Stimulated activated CD8-positive, alpha-beta memory T cell treated with anti-CD3 and anti-CD28 coated beads, Interleukin-2, amount 100 ng/mL, for 1 hour (primary cell): ENCODE measurements around the gene DHX29.

ENCODE experiments used
- DNase-seq, 2 donors: peaks; one replicate each; pipeline ENCODE4 v3.0.0-alpha.2; 2020; ENCODE audit warnings: low read depth in 2 of 2

The DHX29 gene

DNA sequence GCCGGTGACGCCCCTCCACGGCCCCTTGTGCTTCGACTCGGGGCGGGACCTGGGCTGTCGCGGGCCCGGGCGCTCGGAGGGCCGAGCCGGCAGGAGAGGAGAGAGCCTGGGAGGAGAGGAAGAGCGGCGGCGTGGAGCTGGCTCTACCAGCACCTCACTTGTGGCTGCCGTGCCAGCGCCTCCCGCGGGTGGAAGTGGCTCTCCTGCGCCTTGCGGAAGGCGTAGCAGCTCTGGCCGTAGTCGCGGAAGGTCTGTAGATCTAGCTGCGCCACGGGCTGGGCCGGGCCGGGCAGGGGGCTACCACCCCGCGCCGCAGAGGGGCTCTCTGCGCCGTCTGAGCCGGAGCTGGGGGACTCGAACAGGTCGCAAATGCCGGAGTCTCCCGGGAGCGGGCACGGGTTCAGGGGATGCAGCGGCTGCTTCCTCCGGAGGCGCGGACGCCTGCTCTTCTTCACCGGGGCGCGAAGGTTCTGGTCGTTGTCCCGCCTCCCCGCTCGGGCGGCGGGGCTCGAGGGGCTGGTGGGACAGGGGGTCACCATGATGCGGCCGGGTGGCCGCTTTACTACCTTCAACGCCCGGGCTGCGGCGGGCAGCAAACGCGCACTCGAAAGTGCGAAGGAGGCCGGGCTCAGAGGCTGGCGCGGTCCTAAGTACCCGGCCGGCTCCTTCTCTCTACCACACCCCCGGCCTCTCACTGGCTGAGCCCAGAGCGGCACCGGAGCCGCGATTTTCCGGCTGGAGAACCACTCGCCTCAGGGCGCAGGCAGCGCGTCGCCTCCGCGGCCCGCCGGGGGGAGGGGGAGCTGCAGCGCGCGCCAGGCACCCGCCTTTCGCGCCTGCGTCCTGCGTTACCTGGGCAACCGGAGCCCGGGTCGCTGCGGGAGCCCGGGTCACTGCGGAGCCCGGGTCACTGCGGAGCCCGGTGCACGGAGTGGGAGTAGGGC, 74.2 kb downstream of the DHX29 start, which contains the start of gene CCNO:
TSS of gene CCNO (minus strand) at position 624 of the 944 bp plus-strand sequence. CDS start at position 539, 85 bp downstream.
- DNase-seq, result no peak

DNA sequence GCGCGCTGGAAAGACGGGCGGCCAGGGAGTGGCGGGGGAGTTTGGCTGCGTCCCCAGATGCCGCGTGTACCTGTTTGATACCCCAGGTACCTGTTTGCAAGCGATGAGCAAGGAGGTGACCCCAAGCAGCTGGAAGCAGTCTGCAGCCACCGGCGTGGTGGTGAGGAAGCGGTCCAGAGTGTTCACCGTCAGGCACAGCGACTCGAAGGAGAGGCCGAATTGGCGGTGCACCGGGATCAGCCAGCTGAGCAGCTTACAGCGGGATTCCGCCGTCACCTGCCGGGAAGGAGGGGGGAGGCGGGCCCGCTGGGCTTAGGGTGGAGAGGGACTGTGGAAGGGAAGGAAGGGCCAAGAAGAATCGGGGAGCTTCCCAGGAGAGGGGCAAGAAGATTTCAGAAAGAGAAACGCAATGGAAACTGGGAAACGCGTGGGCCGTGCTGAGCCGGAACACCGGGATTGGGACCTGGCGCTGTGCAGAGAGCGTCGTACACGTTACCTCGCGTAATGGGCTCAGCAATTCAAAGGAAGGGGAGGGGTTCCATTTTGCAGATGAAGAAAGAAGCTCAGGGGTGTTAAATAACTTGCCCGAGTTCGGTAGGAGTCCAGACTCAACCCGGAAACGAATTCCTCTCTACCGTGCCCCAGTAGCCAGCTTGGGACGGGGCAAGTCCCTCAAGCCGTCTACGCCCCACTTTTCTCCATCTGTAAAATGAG, 75.1 kb downstream of the DHX29 start:
- DNase-seq, result no peak

DNA sequence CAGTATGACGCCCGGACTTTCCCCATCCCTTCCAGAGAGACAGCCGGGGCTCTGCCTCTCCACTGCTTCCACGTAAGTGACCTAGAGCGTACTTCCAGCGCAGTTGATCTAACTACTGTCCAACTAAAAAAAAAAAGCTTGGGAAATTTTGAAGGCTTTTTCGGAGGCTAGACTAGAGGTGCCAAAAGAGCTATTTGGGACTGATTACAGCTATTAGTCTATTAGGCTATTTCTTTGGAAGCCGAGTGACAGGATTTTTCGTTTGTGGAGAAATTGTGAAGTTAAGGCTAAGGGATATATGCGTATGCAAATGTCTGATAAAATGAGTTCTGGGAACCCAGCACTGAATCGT, 75.6 kb downstream of the DHX29 start:
- no peak for DNase-seq

DNA sequence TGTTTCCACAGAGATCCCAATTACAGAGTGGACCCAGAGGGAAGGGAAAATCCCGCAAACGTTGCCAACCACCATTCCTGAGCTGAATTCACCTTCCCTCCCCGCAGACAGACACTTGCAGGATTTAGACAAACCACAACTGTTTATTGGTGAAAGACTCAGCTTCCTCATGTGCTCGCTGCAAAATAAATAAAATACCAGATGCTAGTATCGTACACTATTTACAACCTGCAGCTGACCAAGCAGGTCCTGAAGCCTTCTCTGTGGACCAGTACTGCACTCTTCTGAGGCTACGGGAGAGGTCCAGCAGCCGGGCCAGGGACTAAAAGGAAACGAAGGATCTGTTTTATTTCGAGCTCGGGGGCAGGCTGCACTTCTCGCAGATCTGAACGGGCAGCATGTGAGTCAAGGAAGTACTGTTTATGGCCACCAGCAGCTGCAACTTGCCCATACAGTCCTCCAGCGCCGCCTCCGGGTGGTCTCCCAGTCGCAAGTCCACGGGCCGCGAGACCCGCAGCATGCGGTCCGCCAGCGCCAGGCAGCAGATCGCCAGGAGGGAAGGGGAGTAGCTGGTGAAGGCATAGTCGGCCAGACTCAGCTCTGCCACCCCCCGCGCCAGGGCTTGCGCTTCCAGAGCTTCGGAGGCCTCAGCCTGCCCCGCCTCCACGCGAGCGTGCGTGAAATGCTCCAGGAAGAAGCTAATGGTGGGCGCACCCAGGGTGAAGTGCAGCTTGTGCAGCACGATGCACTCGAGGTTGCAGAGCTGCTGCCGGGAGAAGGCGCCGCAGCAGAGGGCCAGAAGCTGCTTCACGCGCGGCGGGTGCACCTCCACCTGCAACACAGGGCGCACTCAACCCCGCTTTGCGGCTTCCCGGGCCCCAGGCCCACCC, 76.2 kb downstream of the DHX29 start:
- DNase-seq, result no peak

DNA sequence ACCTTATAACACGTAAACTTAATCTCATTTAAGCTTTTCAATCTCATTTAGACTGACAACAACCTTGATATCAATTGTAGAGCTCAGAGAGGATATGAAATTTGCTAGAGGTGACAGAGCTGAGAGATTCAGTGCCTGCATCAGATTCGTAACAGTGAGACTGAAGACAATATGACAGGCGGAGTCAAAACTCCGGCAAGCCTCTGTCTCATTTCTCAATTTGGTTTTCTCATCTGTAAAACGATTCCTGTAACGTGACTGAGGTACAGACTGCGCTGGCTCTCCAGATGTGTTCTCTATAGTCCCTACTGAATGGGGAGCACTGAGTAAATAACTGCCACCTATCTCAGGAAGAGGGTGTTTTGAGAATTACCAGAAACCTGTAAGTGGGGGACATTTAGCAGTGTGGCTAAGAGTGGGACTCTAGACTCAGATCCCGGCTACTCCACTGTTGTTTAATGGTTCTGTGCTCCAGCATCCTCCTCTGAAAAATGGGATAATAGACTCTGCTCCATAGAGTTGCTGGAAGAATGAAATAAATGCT, 77.3 kb downstream of the DHX29 start:
- DNase-seq, result no peak

DNA sequence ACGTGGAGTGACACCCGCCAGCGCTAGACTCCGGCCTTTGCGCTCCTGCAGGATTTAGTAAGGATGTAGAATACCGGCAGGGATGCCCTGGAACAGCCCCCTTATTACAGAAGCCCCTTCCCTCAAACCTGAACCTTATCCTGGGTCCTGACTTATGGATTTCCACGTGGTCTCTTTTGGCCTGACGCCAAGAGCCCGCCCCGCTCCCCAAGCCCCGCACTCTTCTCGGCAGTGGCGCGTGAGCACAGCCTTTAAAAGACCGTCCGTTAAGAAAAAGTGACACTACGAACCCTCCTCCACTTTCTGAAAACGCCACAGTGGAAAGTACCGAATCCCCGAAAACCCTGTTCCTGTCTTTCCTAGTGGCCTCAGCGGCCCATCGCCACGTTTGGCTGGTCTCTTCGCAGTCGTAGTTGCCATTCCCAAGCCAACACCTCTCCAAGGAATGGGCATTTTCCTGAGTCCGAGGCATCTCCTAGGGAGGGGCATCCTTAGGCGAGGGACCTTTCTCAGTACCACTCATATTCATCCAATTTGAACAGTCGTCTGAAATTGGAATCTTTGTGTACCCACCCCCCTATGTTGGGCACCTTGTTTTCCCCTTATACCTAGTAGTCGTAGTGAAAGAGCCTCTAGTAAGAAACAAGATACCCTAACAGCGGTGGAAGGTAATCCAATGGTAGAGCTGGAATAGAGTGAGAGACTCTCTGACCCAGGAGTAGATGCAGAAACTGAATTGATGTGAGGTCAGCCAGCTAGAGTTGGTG, 79.6 kb downstream of the DHX29 start:
- no peak for DNase-seq

DNA sequence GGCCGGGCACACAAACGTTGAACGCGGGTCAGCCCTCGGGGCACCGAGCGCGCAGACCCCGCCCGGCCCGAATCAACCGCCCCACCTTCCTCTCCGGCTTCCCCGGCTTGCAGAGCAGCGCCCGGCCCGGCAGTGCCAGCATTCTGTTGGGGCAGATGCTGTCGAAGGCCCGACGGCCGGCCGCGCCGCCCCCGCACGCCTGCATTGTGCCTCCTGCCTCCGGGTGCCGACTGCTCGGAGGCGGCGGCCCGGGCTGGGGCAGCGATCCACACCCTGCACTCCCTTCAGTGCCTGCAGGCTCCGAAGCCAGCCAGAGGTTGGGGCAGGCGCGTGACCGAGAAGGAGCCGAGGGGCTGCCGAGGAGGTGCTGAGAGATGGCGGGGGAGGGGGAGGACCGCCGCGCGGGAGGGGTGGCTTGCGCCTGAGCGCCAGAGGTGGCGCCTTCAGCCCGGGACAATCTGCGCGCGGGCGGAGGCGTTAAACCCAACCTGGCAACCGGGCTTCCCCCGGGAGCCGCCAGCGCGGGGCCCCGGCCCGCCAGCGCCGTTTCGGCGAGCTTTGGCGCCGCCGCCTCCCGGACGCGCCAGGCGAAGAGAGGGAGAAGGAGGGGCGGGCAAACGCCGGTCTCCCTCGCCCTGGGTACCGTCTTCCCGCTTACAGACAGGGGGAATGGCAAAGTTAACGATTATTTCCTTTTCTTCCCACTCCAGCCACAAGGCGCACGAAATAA, 80.4 kb downstream of the DHX29 start, which contains the start of gene MCIDAS:
TSS of gene MCIDAS (minus strand) at position 382 of the 730 bp plus-strand sequence. CDS start at position 205, 177 bp downstream.
- DNase-seq, result no peak

DNA sequence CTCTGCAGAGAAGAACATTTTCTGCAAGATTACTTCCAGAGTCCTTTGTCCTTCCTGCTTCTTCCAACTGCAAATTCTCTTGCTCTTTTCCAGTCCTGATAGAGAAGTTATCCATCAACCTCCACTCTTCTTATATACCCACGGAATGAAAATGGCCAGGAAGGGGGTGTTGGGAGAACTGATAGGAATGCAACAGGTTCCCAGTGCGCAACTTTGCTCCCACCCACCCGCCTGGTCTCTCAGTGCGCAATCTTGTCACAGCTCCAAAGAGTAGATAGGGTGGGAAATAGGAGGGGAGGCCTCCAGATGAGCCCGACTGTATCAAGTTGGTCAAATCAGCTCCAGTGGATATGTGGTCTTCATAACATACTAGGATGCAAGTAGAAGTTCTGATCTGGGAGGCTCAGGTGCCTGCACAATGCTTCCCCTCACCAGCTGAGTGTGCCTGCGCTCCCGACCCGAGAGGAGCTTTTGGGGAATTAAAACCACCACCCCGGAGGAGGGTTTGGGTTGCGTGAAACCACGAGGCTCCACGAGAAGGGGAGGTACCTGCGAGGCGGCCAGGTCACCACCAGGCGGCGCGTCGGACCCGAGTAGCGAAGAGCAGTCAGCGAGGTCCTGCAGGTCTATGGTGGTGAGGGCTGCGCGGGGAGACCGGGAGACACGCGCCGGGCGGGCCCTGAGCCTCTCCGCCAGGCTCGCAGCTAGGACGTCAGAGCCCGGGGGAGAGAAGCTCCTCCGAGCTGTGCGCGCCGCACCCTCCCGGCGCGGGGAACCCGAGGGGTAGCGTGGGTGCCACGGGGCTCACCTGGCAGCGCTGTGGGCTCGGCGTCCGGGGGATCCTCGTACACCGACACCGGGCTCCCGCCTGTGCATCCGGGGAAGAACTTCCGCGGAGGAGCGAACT, 81.2 kb downstream of the DHX29 start:
- DNase-seq, result no peak

DNA sequence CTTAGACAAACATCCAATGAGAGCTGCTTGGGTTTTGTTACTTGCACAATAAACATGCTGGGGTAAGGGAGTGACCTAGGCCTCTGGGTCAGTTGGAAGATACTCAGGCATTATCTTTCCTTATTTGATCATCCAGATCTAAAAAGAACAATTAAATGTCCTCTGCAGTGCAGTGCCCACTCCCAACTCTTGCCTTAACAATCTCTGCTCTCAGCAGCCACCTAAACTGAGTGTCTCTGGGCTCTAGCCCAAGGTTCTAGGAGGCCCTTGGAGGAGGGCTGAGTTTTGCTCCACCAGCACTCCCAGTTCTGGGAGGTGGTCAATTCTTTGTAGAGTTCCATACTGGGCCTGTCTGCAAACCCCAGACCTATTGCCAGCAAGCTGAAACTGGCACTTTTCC, 82.1 kb downstream of the DHX29 start:
- DNase-seq, result no peak

DNA sequence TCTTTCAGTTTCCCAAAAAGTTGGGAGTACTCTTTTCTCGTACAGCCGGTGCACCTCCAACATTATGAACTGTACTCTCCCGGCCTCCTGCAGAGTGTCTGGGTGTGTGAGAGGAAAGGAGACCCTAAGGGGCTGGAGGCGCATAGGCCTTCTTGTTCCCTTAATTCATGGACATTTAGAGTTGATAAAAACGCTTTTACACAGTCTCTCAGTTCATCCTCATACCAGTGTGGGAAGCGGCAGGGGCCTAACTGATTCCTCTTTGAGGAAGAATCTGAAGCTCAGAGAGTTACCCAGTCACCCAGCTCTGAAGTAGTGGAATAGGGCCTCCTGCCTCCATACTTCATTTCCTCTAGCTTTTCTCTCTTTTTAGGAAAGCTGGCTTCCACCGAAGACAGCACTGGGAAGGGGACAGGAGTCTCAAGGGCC, 83.7 kb downstream of the DHX29 start:
- DNase-seq, result no peak

DNA sequence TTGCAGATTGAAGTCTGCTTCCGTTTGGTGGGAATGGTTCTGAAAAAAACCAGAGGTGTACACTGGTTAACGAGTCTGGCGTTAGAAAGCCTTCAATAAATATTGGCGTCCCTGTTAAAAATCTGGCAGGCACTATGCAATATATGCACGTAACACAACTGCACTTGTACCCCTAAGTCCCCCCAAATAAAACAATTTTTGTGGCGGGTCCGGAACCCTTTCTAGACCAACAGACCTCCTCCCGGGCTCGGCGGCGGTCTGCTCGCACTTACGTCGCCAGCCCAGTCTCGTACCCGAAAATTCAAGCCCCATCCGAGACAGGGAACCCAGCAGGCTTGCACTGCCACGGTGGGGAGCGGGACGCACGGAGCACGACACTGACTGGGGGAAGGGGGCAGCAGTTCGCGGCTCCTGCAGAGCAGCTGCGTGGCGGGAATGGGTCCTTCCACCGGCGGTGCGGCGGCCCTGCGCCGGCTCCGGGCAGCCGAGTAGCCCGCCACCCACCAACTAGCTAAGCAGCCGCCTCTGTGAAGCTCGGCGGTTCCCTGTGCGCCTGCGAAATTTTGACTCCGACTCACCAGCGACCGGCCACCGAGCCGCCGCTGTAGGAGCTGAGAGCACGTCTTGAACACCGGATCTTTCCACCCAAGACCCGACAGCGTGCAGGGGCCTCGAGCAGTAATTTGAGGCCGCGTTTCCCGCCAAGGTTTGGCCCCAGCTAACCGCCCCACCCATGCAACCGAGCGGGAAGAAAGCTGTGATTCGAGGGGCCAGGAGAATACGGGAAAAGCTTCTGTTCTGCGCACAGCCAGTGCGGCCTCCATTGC, 84.3 kb downstream of the DHX29 start:
- no peak for DNase-seq

DNA sequence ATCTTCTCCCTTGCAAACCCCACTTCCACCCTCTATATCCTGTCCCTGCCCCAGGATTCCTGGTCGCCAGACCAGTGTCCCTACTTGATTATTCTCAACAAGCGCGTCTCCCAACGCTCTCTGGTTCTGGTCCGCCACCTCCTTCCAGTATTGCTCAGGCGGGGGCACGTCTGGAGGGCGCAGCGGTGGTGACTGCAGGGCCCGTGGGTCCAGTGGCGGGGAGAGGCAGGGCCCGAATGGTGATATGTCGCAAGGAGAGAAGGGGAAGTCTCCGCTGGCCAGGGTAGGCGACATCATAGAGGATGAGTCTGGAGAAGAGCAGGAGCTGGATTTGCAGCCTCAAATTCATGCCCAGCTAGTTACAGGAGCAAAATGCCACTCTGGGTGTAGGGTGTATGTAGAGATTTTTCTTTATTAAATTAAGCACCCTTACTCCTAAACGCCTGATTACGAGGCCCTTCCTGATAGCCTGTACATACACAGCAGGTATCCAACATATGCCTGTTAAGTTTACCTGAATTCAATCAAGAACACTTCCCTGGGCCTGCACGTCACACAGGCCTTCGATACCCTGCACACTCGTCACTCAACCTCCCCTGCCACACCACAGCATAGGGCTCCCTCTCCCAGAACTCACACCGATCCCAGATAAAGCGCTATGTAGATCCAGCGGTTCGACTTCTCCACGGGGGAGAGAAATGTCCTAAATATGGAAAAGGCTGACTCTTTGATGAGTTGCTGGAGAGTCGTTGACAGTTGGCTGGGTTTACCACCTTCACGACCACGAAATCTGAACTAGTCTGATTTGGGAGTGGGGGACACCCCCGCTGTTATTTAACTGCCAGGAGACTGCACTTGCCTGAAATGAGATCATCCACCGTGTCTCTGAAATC, 85.2 kb downstream of the DHX29 start:
- no peak for DNase-seq

DNA sequence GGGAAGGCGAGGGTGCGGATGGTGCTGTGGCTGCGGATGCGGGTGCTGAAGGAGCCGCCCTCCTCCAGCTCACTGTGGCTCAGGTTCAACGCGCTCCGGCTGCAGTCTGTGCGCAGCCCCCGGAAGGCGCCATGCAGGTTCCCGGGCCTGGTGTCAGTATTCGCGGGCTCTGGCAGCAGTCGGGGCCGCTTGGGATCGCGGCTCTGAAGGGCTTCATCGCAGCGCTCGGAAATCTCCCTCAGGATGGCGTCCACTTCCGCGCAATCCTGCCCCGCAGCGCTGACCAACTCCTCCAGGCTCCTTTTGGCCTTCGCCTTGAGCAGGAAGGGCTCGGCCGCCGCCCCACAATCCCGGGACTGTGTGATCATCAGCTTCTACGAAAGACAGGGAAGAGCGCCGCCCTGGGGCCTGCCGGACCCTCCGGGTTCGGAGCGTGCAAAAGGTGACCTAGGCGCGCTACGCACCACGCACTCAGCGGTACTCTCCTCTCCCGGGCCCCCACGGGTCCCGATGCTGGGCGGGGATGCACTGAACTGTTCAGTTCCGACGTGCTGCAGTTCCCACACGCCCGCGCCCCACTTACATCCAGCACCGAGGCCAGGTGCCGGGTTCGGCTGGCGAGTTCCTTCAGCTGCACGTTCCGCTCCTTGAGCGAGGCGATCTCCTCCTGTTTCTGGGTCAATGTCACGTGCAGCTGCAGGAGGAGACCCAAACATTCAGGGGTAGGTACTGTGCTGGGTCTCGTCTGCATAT, 86.9 kb downstream of the DHX29 start:
- DNase-seq, result no peak

DNA sequence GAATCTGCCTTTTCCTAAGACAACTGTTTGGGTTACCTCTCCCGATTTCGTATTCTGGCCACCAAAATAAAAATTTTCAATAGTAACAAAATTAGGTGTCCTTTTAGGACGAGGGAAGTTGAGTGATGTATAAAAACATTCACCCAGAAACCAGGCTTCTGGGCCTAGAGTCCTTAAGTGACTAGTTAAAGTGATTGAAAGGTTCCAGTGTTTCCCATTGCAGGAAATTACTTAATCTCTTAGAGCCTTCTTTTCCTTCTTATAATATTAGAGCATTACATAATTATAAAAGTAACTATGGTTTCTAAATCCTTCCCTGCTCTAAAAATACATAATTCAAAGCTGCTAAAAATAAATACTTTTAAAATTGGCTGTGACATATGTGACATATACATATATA, 87.7 kb downstream of the DHX29 start:
- DNase-seq, result no peak

DNA sequence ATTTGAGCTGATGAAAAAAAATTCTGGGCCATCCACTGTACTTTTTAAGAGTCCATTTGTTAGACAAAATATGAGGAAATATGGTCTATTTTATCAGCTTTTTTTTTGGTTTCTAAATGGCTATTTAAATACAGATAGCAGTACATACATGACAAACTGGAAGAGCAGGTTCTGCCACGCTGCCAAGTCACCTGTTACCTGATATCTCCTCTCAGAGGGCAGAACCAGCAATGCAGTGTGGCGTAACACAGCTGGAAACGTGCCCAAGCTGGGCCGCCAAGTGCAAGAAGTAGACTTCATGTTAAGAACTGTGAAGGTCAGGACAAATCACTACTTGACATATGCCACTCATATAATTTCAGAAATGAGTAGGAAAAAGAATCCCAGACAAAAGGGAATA, 88.5 kb downstream of the DHX29 start:
- no peak for DNase-seq

DNA sequence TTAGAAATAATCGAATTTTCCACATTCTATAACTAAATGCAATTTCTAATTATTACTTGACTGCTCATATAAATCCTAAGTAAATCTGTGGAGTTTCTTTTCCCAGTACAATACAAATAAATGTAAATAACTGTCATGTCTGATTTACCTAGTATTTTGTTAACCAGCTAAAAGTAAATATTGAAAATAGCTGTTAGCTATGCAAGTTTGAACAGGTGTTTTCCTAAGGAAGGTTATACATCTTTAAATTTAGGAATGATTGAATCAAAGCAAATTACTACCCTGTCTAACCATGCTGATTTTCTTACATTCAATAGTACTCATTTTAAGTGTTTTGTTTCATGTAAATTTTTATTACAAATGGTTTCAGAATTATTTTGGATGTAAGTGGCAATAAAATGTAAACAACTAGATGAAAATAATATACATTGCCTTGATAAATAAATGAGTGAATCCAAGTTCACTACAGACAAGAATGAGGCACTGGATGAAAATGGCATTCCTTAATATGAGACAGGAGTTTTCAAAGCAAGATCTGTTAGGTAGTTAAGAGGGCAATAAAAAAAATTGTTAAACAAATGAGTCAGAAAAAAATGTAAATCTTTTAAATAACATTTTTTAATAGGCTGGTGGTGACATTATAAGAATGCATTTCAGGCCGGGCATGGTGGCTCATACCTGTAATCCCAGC, 96.2 kb downstream of the DHX29 start:
- DNase-seq, result no peak
